MCF 10A (cell line): ENCODE data around the gene CUL7. TPM values are rescaled to one million over a fixed set of nuclear protein-coding genes. Genes with fewer than 3 reads are reported as not detected.

ENCODE experiments used
- BruUV-seq: library from RNA; stranded (reverse); fragments of 400-500 nt; replicated peaks from 2 replicates; lab custom pipeline; 2021; lab: Mats Ljungman, UMichigan
- CTCF ChIA-PET: fragments of 300-600 bp; sonication (Branson Sonifier 250); formaldehyde crosslinking; extraction: SDS; loops from one replicate; lab custom pipeline; 2021; ENCODE audit warnings: antibody characterized with exemption, inconsistent platforms; lab: Yijun Ruan, JAX
- POLR2A ChIA-PET: fragments of 300-600, 350-650 bp; sonication (Branson Sonifier 250); formaldehyde crosslinking; extraction: SDS; loops from one replicate; lab custom pipeline; 2020; ENCODE audit warnings: antibody characterized with exemption, inconsistent platforms; lab: Yijun Ruan, JAX
- DNase-seq: peaks from one replicate; pipeline ENCODE4 v3.0.0-alpha.2; 2018; ENCODE audit not compliant: unreplicated experiment
- H3K27ac Mint-ChIP-seq: one replicate; pipeline ENCODE4 v1.8.0; 2022; ENCODE audit warnings: mild to moderate bottlenecking, low read depth, mixed read lengths; ENCODE audit not compliant: unreplicated experiment
- H3K27me3 Mint-ChIP-seq: one replicate; pipeline ENCODE4 v1.8.0; 2022; ENCODE audit warnings: mixed read lengths; ENCODE audit not compliant: insufficient read depth, unreplicated experiment
- H3K36me3 Mint-ChIP-seq: one replicate; pipeline ENCODE4 v1.8.0; 2022; ENCODE audit warnings: mild to moderate bottlenecking, moderate library complexity, mixed read lengths; ENCODE audit not compliant: insufficient read depth, unreplicated experiment
- H3K4me1 Mint-ChIP-seq: one replicate; pipeline ENCODE4 v1.8.0; 2022; ENCODE audit warnings: mixed read lengths; ENCODE audit not compliant: insufficient read depth, unreplicated experiment
- H3K4me3 Mint-ChIP-seq: one replicate; pipeline ENCODE4 v1.8.0; 2022; ENCODE audit warnings: mild to moderate bottlenecking, moderate library complexity, mixed read lengths; ENCODE audit not compliant: unreplicated experiment
- H3K9me3 Mint-ChIP-seq: one replicate; pipeline ENCODE4 v1.8.0; 2022; ENCODE audit warnings: mixed read lengths; ENCODE audit not compliant: unreplicated experiment
- intact Hi-C: fragments of 100-400 bp; cut with micrococcal nuclease; formaldehyde crosslinking; loops from 2 replicates; pipeline ENCODE4 v1.14.1; 2022
- total RNA-seq: library from RNA; stranded (reverse); gene quantifications from 2 replicates; pipeline ENCODE4 v1.2.3, GENCODE V29; 2022
- TF ChIP-seq, protein P1 (sequence below): fragments of 200-600 bp; IDR thresholded peaks from one replicate; pipeline ENCODE4 v1.8.0; 2022; ENCODE audit warnings: antibody characterized with exemption, mild to moderate bottlenecking; ENCODE audit not compliant: unreplicated experiment

Gene CUL7
- total RNA-seq, 1 experiment from 2014 or later, result 22.7 TPM

DNA sequence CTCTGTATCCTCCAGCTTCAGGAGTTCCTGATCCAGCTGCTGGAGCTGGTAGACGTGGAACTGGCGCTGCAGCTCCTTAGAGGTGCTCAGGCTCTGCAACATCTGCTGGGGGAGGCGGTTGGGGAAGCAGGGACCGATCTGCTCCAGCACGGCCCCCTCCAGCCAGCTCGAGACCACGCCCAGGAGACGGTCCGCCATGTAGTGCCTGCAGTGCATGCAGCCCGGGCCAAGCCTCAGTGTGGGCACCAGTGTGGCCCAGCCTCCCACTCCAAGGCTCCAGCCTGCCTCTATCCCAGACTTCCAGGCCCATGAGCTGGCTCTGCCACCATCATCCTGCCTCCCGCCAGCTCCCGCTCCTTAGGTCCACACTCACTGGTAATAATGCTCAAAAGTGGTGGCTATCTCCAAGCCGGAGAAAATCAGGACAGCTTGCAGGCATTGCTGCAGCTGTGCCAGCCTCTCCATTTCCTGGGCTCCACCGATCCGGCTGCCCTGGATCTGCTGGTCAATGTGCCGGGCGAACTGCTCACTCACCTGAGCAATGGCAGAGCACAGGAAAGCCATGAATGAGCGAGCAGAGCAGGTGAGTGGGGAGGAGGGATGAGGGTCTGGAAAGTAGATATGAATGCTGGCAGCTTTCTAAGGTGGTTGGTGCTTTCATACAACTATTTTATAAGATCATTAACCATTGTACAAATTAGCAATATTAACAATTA lies 13.0 kb downstream of the CUL7 start:
- no peaks in the 10 kb centered on the region for H3K9me3 Mint-ChIP-seq
- H3K36me3 Mint-ChIP-seq, result peaks cover 51% of the 10 kb centered on the region
- POLR2A ChIA-PET, result interaction anchor here (0.7 to 1.2 kb wide), 4 partner anchors 18 to 132 kb away, joined by 3 read pairs; no protein-coding TSS in a partner anchor
- H3K4me1 Mint-ChIP-seq, result no peaks in the 10 kb centered on the region
- no peaks in the 10 kb centered on the region for H3K27me3 Mint-ChIP-seq
- no peak overlapping the region for H3K27ac Mint-ChIP-seq
- CTCF ChIA-PET, result interaction anchor here (0.7 to 1.2 kb wide), 2 partner anchors 9 to 118 kb away, joined by 3 read pairs; no protein-coding TSS in a partner anchor
- H3K4me3 Mint-ChIP-seq, result no peak overlapping the region
- no TSS peak for BruUV-seq
- DNase-seq, result no peak
- intact Hi-C loops, result no loop called here
- TF ChIP-seq, protein P1, sequence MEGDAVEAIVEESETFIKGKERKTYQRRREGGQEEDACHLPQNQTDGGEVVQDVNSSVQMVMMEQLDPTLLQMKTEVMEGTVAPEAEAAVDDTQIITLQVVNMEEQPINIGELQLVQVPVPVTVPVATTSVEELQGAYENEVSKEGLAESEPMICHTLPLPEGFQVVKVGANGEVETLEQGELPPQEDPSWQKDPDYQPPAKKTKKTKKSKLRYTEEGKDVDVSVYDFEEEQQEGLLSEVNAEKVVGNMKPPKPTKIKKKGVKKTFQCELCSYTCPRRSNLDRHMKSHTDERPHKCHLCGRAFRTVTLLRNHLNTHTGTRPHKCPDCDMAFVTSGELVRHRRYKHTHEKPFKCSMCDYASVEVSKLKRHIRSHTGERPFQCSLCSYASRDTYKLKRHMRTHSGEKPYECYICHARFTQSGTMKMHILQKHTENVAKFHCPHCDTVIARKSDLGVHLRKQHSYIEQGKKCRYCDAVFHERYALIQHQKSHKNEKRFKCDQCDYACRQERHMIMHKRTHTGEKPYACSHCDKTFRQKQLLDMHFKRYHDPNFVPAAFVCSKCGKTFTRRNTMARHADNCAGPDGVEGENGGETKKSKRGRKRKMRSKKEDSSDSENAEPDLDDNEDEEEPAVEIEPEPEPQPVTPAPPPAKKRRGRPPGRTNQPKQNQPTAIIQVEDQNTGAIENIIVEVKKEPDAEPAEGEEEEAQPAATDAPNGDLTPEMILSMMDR, result no peak

DNA sequence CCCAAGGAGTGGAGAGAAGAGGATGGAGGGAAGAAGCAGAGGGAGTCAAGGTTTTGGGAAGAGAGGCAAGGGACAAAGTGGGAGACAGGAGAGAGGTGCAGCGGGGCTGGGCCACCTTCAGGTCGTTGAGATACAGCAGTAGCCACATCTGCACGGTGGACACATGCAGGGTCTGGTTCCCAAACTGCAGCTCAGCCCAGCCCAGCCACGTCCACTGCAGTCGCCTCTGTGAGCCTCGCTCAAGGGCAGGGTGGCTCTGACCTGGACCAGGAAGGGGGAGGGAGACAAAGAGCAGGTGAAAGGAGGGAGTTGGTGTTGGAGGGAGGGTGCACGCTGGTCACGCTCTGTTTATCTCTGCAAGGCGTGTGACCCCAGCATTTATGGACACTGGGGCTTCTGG lies 14.9 kb downstream of the CUL7 start:
- TF ChIP-seq, protein P1, result no peak
- Mint-ChIP-seq H3K4me3 (no peak overlapping the region), H3K27me3 (no peaks in the 10 kb centered on the region), H3K9me3 (no peaks in the 10 kb centered on the region), H3K27ac (no peak overlapping the region), H3K4me1 (no peaks in the 10 kb centered on the region), H3K36me3 (peaks cover 55% of the 10 kb centered on the region)
- ChIA-PET POLR2A (interaction anchor here (0.8 to 1.3 kb wide), 4 partner anchors 14 to 54 kb away, joined by 3 read pairs; partner anchors contain the start of genes CUL7 and PPP2R5D), CTCF (no interaction called here)
- intact Hi-C loops, result no loop called here
- DNase-seq, result no peak
- no TSS peak for BruUV-seq

DNA sequence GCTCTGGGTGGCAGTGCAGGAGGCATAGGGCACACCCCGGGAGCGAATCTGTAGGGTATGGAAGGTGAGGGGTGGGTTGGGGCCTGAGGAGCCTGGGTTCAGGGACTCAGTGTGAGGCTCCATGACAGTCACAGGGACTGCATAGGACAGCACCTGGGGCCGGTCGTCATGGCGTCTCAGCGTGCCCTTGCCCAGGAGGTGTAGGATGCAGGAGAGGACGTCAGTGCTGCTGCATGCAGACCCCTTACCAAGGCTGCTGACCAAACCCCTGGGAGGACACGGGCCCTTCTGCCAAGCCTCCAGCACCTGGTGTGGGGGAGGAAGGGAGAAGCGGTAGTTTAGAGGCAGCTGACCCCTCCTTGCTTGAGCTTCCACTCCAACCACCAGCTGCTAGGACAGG lies 15.9 kb downstream of the CUL7 start:
- TF ChIP-seq, protein P1, result no peak
- ChIA-PET POLR2A (interaction anchor here (0.8 kb wide), 1 partner anchor 15 kb away, joined by 3 read pairs; no protein-coding TSS in a partner anchor), CTCF (interaction anchor here (0.6 kb wide), 1 partner anchor 14 kb away, joined by 4 read pairs; no protein-coding TSS in a partner anchor)
- no peaks in the 10 kb centered on the region for H3K9me3 Mint-ChIP-seq
- no TSS peak for BruUV-seq
- H3K4me1 Mint-ChIP-seq, result no peaks in the 10 kb centered on the region
- intact Hi-C loops, result no loop called here
- H3K27me3 Mint-ChIP-seq, result no peaks in the 10 kb centered on the region
- no peak overlapping the region for H3K27ac Mint-ChIP-seq
- no peak for DNase-seq
- H3K36me3 Mint-ChIP-seq, result peaks cover 54% of the 10 kb centered on the region
- H3K4me3 Mint-ChIP-seq, result no peak overlapping the region

DNA sequence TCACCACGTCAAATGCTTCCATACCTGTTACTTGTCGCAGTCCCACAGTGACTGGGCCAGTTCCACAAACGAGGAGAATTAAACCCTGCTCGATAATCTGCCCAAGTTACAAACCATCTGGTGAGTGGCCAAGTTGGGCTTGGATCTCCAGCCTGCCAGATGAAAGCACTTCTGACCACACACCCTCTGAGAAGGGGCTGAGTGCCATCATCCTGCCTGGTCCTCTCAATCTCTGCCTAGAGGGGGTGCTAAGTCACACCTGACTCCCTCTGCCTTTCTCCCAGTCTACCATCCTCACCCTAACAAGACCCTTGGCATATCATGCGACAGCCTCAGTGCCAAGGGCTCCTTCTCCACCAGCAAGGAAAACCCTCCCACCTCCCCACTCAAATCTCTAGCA lies 16.5 kb downstream of the CUL7 start:
- Mint-ChIP-seq H3K4me3 (no peak overlapping the region), H3K9me3 (no peaks in the 10 kb centered on the region), H3K27ac (no peak overlapping the region), H3K27me3 (no peaks in the 10 kb centered on the region), H3K4me1 (no peaks in the 10 kb centered on the region), H3K36me3 (peaks cover 54% of the 10 kb centered on the region)
- no TSS peak for BruUV-seq
- no peak for DNase-seq
- TF ChIP-seq, protein P1, result no peak
- intact Hi-C loops, result no loop called here
- ChIA-PET CTCF (interaction anchor here (0.6 kb wide), 1 partner anchor 14 kb away, joined by 4 read pairs; no protein-coding TSS in a partner anchor), POLR2A (no interaction called here)
